Measurements from ENCODE around the gene CDC23.
"Not testable (repeated sequence)": the region's sequence is repeated elsewhere in the genome, so short reads cannot be mapped to it uniquely, and the experiment has no call there.

The CDC23 gene
- total RNA-seq, result 22.9 to 66.7 (median 45.4) reads per million in 17 experiments

GRCh38 chr5:138213161-138214029 is at the start of gene CDC23:
CDC23 (minus strand) TSS chr5:138213323; CDS start chr5:138213312, 11 bp downstream.
- peak; percentile 94 to 98 (median 97) for DNase-seq

GRCh38 chr5:138258704-138259292 is 45.7 kb upstream of the CDC23 start:
- no peak for DNase-seq

GRCh38 chr5:138257583-138257982 is 44.5 kb upstream of the CDC23 start:
- no peak for DNase-seq

DNA sequence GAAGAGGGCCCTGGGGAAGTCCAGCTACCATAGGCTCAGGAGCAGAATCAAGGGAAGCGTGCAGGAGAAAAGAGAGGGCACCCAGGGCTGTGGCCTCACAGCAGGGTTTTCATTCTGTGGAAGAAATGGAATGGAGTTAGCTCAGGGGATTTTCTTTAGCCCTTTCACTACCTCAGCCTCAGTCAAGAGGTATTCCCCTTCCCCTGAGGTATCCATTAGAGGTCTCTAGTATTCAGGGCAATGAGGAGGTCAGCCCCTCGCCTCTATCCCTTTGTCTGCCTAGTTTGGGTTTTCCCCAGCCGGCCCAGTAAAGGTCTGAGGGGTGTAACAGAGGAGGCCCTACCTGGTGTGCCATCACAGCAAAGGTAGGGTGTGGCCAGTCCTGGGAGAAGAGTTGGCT is 39.8 kb upstream of the CDC23 start:
- no peak for DNase-seq

GRCh38 chr5:138247800-138248199 is 34.7 kb upstream of the CDC23 start:
- not testable (repeated sequence) for DNase-seq

GRCh38 chr5:138246822-138247221 is 33.7 kb upstream of the CDC23 start:
- DNase-seq, result no peak

DNA sequence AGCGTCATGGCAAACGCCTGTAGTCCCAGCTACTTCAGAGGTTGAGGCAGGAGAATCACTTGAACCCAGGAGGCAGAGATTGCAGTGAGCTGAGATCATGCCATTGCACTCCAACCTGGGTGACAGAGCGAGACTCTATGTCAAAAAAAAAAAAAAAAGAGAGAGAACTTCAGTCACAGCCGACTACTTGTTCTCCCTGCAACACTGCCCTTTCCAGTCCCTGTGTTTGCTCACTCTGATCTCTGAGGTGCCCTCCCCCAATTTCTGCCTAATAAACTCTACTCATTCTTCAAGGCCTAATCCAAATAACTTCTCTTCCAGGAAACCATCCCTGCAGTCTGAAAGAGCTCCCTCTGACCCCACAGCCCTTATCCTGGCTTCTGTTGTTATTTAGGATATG is 33.2 kb upstream of the CDC23 start:
- no peak for DNase-seq

DNA sequence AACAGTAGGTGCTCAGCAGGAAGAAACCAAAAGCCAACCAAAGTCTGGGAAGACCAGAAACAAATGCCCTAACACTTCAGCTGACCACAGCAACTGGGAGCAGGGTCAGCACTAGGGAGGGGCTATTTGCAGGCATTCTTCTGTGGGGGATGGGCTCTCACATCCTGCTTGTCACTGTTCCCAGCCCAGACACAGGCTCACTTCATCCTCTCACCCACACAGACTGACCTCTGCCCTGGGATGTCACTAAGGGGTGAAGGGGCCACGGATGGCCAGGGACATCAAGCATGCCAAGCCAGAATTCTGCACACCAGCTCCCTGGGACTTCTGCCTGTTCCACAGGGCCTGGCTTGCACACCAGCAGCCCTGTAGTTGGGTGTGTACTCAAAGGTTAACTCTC is 32.6 kb upstream of the CDC23 start:
- DNase-seq, result no peak

DNA sequence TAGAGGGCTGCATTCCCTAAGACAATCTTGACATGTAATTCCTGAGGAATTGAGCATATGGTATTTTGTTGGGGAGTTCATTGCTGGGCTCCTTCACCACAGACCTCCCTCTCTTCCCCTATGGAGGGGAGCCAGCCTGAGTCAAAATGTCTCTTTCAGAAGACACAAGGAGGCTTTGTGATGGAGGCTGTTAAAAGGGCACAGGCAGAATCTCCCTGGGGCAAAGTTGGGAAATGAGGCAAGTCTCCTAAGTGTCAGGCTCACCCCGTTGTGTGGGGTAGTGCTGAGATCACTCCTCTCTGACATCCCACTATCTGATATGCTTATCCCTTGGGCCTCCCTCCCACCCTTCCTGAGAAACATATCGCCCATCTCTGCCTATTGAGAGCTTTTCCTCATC is 30.7 kb upstream of the CDC23 start:
- no peak for DNase-seq

DNA sequence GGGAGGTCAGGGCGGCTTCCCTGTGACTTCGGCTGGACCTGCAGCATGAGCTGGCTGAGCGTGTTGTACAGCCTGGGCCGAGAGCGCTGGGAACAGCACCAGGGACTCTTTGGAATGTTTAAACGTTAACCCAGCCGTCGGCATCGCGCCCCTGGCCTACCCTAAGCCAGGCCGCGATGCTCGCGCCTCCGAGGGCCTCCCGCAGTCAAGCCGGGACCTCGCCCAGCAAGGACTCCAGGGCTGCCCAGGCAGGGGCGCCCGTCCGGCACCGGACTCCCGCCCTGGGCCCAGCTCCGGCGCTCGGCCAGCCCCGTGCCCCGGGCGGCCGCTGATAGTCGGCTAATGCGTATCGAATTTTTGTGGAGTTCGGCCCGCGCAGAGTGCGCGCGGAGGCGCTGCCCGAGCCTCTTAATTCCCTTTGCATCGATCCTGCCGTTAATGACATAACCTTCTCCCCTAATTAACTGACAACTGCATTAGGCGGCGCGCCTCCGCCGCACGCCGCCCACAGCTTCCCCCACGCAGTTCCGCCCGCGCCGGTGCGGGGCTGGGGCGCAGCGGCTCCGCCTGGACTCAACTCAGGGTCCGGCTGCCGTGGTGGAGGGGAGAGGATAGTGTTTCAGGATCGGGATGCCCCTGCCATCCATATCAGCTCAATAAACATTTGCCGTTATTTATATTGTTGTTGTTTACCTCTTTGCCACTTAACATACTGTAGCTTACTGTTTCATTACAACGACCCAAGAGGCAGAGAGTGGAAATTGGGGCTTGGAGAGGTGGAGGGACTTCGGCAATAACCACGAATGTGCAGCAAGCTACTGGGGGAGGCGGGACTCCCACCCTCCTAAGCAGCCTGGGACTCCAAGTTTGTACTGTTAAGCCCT is 28.8 kb upstream of the CDC23 start:
- peak in 2 of 4 experiments; percentile 19 to 38 for DNase-seq

GRCh38 chr5:138240650-138241385 is 27.7 kb upstream of the CDC23 start:
- peak in 2 of 4 experiments; percentile 24 to 31 for DNase-seq

GRCh38 chr5:138238034-138238433 is 24.9 kb upstream of the CDC23 start:
- no peak for DNase-seq

- no peak for DNase-seq
Observed at GRCh38 chr5:138234651-138235050, 21.5 kb upstream of the CDC23 start.

DNA sequence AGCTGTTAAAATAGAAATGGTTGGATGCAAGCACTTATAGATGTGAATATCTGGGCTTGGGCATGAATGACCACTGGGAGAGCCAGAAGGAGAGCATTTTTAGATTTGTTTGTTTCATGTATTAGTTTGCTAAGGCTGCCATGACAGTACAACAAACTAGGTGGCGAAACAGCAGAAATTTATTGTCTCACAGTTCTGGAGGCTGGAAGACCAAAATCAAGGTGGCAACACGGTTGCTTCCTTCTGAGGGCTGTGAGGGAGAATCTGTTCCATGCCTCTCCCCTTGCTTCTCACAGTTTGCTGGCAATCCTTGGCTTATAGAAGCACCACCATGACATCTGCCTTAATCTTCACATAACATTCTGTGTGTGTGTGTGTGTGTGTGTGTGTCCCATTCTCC is 20.2 kb upstream of the CDC23 start:
- no peak for DNase-seq

DNA sequence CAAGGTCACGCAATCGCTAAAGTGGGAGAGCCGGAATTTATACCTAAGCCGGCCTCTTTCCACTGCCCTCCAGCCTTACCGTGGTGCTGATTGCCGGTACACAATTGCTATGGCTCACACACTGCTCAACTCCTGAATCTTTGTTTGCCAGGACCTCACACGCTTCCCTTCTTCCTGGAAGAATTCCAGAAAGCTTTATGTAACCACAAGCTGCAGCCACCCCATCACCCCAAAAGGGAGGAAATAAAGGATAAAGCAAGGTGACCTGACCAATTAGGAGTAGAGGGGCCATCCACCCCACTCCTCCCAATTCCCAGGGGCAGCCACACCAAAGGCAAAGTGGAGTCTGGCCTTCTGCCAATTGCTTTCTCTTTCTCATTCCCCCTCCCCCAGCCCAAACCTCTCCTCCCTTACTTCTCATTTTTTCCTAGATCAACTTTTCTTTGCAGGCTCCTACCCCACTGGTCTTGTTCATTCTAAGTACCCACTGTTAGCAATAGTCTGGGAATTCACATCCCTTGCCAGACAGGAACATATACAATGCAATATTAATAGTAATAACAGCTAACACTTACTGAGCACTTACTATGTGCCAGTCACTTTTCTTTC is 18.0 kb upstream of the CDC23 start:
- DNase-seq, result peak in 2 of 4 experiments; percentile 9 to 10

DNA sequence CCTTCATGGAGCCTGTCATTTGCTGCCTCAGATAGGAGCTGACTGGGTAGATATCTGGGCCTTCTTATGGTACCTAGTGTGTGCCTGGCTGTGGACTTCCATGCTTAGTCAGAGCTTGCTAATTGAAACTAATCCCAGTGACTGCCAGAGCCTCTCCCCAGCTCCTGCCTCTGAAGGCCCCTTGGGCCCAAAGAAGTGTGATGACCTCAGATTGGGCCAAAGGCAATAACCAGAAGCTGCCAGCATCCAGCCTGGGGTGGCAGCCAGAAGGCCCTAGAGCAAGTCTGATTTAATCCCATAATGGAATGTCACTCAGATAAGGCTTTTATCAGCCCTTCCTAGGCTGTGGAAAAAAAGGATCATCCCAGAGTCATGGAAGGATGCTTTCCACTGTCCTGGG is 17.1 kb upstream of the CDC23 start:
- DNase-seq, result no peak

DNA sequence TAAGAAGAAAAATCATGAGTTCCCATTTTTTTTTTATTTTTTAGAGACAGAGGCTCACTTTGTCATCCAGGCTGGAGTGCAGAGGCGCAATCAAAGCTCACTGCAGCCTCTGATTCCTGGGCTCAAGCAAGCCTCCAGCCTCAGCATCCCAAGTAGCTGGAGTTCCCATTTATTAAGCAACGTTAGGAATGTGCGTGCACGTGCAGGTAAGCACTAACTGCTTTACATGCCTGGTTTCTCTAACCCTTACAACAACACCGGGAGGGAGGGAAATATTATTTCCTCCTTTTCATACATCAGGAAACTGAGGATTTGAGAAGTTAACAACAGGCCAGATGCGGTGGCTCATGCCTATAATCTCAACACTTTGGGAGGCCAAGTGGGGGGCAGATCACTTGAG is 16.3 kb upstream of the CDC23 start:
- DNase-seq, result no peak

DNA sequence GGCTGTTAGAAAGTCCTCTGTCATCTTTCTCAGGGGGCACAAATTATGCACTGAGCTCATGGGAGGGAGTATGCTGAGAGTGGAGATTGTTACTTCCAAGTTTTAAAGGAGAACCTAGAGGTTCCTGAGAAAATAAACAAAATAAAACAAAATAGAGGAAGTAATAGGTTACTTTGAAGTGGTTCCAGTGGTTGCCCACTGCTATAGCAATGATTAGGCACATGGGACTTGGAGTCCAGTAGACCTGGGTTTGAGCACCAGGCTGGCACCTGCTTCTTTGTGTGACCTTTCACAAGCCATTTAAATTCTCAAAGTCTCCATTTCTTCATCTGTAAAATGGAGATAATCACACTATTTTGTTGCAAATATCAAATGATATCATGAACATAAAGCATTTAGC is 13.8 kb upstream of the CDC23 start:
- peak in 2 of 4 experiments; percentile 12 to 13 for DNase-seq

- no peak for DNase-seq
Observed at GRCh38 chr5:138224712-138225111, 11.6 kb upstream of the CDC23 start.

DNA sequence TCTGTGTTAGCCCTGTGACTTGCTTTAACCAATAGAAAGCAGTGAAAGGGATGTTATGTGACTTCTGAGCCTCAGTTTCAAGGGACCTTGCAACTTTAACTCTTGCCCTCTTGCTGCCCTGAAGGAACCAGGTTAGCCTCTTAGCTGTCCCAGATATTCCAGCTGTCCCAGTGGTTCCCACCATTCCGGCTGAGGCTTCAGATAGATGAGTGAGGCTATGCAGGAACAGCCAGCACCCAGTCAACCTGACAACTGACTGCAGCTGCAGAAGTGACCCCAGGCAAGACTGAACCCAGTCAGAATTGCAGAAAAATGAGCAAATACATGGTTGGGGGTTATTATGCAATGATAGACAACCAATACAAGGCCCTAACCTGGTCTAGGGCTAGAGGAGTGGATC is 10.4 kb upstream of the CDC23 start:
- no peak for DNase-seq

DNA sequence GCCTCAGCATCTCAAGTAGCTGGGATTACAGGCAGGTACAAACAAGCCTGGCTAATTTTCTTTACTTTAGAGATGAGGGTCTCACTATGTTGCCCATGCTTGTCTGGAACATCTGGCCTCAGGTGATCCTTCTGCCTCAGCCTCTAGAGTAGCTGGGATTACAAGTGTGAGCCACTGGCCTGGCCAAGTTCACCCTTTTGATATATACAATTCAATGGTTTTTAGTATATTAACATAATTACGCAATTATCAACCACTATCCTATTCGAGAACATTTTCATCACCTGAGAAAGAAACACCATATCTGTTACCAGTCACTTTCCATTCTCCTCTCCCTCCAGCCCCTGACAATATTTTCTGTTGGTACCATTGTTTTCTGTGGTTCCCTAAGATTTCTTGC is 3.7 kb upstream of the CDC23 start:
- DNase-seq, result no peak

DNA sequence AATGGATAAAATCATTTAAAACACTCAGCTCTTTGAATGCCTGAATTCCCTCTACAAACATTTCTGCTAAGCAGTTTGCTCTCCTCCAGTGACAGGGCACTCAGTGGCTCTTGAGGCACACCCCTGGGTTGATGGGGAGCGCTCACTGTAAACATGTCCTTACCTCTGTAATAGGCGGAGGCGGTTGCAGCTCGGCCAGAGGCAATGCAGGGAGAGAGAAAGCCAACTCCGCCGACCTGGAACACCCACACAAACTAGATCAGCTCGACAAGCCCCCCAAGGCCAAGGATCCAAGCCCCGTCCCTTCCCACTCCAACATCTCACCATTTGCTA is 329 bp downstream of the CDC23 start:
- peak; percentile 11 to 34 (median 22) for DNase-seq

Measured in suppressor macrophage (primary cell).